COLO668 (cell line): ENCODE results near the gene SKP2.
"Not testable (repeated sequence)": the region's sequence is repeated elsewhere in the genome, so short reads cannot be mapped to it uniquely, and the experiment has no call there.

ENCODE experiments used
- DNase-seq: peaks from one replicate; lab custom pipeline; 2025; ENCODE audit not compliant: unreplicated experiment; lab: John Stamatoyannopoulos, UW

SKP2 gene

DNA sequence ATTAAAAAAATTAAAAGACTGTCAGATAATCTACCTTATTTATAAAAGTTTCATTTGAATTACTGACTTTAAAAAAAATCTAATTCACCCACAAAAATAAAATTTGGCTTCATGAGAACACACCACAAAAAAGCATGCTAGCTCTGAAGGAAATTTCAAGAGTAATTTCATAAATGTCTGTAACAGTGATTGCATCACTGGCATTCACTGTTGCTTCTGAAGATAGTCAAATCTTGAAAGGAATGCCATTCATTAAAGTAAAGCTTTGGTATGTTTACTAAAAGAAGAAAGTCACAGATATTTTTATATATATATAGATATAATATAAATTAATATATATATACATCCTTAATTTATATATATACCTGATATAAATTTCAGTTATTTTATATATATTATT is 46.4 kb downstream of the SKP2 start:
- DNase-seq, result no peak

DNA sequence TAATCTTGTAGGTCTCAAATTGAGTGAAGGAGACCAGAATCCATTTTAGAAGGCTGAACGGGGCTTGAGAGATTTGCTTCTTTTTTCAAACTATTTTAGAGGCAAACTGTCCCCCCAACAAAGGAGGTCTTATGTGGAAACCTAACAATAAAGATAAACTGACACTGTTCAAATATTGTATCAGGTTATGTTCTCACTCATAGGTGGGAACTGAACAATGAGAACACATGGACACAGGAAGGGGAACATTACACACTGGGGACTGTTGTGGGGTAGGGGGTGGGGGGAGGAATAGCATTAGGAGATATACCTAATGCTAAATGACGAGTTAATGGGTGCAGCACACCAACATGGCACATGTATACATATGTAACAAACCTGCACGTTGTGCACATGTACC is 46.9 kb downstream of the SKP2 start:
- DNase-seq, result not testable (repeated sequence)

DNA sequence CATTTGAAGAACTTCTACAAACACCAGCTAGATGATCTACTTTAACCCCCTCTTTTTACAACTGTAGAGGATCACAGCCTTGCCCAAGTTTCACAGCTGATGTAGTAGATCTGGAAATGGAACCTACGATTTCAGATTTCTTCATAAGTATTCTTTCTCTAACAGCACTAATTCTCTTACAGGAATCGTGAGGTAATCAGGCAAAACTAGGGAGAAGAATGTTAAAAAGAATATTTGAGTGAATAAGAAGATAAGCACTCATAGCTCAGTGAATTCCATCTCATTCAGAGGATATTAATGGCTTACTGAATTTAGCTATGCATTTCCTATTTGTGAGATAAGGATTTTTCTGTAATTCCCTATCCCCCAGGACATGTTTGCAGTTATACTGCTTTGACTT is 47.7 kb downstream of the SKP2 start:
- no peak for DNase-seq

DNA sequence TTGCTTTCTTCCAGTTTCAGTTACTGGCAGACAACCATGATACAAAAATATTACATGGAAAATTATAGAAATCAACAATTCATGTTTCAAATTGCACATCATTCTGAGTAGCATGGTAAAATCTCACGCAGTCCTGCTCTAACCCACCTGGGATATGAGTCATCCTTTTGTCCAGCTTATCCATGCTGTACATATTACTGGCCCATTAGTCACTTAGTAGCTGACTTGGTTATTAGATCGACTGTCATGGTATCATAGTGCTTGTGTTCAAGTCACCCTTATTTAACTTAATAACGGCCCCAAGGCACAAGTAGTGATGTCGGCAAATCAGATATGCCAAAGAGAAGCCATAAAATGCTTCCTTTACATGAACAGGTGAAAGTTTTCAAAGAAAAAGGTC is 48.6 kb downstream of the SKP2 start:
- no peak for DNase-seq

DNA sequence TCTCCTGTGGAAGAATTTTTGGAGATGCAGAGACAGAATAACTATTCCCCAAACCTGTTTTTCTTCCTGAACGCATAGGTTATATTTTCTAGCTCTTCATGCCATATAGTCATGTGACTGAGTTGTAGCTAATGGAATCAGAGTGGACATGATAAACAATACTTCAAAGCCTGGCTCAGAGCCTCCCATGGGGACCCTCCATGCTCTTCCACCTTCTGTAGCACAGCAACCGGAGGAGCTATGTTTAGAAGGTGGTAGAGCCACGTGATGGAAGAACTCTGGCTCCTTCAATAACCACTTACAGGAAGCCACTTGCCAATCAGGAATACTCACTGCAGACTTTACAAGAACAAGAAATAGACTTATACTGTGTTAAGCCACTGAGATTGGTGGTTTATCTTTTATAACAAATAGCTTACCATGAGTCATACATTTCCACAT is 50.6 kb downstream of the SKP2 start:
- DNase-seq, result no peak

DNA sequence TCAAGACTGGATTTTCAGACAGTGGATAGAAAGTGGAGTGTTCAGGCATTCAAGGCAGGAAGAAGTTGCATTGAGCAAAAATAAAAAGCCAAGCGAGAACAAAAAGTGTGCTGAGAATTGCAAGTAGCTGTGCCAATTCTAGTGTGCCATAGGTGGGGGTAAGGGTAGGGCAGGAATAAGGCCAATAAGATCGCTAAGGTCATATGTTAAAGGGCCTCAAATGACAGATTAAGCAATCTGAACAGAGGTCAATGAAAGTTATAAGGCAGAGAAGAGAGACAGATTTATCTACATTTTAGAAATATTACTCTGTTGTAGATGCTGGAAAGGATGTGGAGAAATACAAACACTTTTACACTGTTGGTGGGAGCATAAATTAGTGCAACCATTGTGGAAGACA is 53.4 kb downstream of the SKP2 start:
- no peak for DNase-seq

DNA sequence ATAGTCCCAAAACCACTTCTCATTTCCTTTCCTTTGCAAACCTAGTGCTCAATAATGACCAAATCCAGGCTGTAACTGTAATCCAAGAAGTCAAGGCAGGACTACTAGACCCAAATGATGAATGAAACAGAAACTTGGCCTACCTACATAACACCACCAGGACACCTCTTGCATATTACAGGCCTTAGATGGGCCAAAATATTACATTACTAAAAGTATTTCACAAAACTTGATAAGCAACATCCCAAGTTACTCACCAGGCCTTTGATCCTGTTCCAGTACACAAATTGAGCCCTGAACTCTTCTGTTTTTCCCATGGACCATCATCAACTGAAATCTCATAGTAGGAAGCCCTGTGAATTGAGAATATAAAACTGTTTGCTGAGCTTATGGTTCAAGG is 55.0 kb downstream of the SKP2 start:
- DNase-seq, result no peak

DNA sequence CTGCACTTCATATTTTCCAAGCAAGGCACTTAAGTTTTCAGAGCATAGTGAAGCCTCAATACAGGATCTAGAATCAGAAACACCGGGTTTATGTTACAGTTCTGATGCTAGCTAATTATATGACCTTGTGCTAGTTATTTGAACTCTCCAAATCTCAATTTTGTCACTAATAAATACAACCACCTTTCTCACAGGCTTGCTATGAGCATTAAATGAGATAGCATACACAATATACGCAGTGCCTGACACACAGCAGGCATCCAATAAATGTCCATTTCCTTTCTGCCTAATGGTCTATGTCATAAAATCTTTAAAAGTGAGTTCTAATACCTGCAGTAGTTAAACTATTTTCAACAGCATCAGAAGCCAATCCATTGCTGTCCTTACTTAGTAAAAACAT is 56.9 kb downstream of the SKP2 start:
- DNase-seq, result no peak

DNA sequence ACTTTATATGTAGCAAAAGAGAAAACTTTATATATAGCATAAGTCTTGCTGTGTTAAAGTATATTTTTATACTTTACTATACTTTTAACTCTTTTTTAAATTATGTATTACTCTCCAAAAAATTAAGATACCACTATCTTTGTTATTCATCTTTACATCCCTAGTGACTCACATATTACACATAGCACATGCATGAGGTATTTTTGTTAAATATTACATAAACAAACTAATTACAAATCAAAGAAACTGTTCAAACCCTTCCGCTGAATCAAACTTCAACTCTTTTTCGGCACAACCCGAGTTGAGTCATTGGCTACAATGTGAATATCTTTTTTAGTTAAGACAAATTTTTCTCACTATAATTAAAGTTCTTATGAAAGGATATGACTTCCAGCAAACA is 57.8 kb downstream of the SKP2 start:
- DNase-seq, result no peak

DNA sequence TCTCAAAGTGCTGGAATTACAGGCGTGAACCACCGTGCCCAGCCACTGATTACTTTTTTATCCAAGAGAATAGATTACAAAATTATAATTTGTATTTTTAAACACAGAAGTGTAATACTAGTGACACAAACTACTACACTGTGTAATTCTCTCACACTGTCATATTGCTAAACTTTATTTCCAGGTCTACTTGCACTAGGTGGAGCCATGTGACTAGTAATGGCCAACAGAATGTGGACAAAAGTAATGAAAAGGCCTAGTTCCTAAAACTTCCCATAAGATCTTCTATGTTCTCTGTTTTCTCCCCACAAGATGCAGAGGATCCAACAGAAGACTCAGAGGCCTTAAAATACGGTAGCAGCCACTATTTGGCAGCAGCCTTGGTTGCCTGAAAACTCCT is 62.5 kb downstream of the SKP2 start:
- DNase-seq, result no peak

DNA sequence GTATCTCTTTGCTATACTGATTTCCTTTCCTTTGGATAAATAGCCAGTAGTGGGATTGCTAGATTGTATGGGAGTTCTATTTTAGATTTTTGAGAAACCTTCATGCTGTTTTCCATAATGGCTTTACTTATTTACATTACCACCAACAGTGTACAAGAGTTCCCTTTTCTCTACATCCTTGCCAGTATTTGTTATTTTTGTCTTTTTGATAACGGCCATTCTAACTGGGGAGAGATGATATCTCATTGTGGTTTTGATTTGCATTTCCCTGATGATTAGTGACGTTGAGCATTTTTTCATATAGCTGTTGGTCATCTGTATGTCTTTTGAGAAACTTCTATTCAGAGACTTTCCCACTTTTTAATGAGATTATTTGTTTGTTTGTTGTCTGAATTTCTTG is 64.0 kb downstream of the SKP2 start:
- DNase-seq, result no peak

DNA sequence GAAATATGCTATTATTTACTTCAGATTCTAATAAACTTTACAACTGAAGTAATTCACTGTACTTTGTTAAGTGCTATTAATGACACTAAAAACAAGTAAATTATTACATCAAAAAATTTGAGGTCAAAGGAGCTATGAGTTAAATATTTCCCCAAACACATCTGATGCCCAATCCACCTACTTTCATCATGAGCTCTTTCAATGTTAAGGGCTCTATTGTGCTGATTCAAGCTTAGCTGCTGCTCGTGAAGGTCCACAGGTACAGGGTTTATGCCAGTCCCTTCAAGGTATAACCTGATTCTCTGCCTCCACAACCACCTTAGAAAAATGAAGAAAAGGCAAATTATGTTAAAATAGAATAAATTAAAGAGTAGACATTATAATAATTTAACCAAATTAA is 65.7 kb downstream of the SKP2 start:
- DNase-seq, result no peak

DNA sequence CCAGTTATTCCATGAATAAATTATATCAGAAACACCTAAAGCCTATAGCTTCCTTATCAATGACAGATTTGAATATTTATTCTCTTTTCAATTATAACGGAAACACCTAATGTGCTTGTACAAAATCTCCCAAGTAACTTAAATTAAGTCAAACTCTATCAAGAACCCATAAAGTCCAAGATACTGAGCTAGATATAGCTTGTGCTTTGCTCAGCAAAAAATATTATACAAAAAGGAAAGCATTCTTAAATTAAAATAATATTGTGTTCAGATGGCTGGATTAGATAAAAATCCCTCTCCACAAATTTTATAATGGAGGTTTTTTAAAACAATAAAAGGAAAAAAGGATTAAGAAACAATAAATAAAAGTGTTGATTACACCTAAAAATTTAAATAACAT is 66.1 kb downstream of the SKP2 start:
- no peak for DNase-seq

DNA sequence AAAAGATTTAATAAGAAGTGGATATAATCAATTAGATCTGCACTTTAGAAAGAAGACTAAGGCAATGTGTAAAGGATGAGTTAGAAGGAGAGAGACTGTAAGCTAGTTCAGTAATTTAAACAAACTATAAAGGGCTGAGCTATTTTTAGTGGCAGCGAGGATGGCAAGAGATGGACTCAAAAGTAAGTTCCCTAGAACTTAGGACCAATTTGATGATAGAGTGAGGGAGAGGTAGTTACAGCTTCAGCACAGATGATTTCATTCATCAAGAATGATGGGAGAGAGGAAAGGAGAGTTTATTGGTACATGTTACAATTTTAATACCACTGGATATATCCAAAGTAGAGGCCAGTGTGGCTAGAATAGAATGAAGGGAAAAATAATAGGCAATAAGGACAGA is 70.7 kb downstream of the SKP2 start:
- DNase-seq, result no peak

DNA sequence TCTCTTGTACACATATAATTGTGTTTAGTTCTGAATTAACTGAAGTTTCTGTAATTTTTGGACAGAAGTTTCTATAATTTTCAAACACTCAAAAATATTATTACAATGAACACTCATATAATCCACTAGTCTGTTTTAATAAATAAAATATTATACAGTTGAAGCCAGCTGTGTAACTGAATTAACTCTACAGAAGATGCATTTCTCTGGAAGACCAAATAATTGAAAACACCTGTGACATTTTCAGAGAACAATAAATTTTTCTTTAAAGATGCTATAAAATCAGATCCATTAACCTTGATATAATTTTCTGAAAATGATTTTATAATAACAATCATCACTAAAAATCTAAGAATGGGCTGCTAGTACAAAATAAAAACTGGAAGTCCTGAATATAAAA is 75.1 kb downstream of the SKP2 start:
- no peak for DNase-seq

DNA sequence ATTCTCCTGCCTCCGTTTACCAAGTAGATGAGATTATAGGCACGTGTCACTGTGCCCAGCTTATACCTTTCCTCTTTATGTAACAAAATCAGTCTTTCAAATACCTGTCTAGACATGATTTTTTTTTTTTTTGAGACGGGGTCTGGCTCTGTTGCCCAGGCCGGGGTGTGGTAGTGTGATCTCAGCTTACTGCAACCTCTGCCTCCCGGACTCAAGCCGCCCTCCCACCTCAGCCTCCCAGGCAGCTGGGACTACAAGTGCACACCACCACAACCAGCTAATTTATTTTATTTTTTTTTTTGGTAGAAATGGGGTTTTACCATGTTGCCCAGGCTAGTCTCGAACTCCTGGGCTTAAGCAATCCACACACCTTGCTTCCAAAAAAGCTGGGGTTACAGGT is 76.6 kb downstream of the SKP2 start:
- no peak for DNase-seq

DNA sequence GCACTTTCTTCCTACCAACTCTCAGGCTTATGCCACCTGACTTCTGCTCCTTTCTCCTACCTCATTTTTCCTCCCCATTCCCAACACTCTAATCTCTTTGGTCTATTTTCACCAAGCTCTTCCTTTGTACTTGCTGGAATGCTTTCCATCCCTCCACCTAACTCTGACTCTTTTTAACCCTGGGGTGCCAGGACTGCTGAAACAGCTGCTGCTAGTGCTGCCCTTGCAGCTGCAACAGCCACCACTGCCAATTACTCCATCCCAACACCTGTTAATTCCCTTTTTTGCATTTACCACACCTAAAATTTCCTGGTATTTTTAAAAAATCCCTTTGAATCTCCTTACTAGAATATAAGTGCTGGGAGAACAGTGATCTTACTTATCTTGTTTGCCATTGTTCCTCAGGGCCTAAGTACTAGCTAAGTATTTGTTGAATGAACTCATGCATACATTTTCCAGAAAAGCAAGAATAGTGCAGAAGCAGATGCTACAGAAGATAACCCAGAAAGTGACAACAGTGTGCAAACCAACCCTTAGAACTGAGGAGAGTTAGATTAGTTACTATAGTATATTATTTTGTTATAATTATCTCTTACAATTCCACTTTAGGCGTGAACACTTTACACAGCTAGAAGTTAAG is 78.4 kb downstream of the SKP2 start:
- no peak for DNase-seq

DNA sequence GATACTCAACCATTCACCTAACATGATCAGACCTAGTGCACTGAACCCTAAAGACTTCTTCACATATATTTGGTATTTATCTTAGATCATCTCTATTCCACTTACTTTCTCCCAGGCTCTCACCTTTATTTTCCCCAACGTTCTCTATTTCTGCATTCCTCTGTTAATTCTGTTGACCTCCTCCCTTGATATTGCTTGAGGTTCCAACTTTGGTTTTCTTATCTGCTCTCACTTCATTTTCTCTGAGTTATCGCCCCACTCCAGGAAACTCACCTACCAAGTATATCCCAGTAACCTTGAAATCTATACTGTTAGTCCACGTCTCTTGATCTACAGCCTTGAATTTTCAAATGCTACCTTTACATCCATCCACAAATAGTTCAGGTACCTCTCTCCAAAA is 80.6 kb downstream of the SKP2 start:
- DNase-seq, result no peak
